ENCODE results near the gene IRF2BP2. TPM values are rescaled to one million over a fixed set of nuclear protein-coding genes. Genes with fewer than 3 reads are reported as not detected.

Gene IRF2BP2
- total and polyA plus RNA-seq, 2 of the 13 experiments (the other 11 are each of a cell fraction or from before 2014, with no cell fraction given): 140 to 147 TPM

DNA sequence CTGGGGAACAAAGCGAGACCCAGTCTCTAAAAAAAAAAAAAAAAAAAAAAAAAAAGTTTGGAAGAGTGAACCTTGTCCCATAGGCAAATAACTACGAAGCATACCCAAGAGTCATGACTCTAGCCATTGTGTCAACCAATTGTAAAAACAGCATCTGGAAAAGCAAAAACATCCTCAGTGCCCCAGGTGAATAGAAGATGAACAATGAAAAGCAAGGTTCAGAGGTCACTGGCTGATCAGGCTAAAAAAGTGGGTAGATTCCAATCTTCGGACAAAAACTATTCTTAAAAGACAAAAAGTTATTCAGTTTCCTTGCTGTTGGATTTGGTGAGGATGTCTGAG lies 11.1 kb upstream of the IRF2BP2 start (continued):
- TF ChIP-seq, protein P1, sequence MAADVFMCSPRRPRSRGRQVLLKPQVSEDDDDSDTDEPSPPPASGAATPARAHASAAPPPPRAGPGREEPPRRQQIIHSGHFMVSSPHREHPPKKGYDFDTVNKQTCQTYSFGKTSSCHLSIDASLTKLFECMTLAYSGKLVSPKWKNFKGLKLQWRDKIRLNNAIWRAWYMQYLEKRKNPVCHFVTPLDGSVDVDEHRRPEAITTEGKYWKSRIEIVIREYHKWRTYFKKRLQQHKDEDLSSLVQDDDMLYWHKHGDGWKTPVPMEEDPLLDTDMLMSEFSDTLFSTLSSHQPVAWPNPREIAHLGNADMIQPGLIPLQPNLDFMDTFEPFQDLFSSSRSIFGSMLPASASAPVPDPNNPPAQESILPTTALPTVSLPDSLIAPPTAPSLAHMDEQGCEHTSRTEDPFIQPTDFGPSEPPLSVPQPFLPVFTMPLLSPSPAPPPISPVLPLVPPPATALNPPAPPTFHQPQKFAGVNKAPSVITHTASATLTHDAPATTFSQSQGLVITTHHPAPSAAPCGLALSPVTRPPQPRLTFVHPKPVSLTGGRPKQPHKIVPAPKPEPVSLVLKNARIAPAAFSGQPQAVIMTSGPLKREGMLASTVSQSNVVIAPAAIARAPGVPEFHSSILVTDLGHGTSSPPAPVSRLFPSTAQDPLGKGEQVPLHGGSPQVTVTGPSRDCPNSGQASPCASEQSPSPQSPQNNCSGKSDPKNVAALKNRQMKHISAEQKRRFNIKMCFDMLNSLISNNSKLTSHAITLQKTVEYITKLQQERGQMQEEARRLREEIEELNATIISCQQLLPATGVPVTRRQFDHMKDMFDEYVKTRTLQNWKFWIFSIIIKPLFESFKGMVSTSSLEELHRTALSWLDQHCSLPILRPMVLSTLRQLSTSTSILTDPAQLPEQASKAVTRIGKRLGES (CRISPR knock-in tag; IDR thresholded peaks at IDR 0.05; ENCODE audit: borderline replicate concordance): no peak
- TF ChIP-seq JDP2 (CRISPR knock-in tag; IDR thresholded peaks at IDR 0.05; ENCODE audit: borderline replicate concordance) (no peak; the same call in 1 of the 2 replicates), CREB1 (IDR thresholded peaks at IDR 0.05) (no peak), CREB1 (CRISPR knock-in tag; IDR thresholded peaks at IDR 0.05) (peak; percentile 65), RFXAP (CRISPR knock-in tag; IDR thresholded peaks at IDR 0.05; ENCODE audit: borderline replicate concordance) (no peak), ASH2L (IDR thresholded peaks at IDR 0.05; ENCODE audit: insufficient read length, low read depth, low read length) (peak; percentile 49), HNF4A (CRISPR knock-in tag; IDR thresholded peaks at IDR 0.05) (peak; percentile 92), ZNF558 (CRISPR knock-in tag; IDR thresholded peaks at IDR 0.05; ENCODE audit: borderline replicate concordance) (no peak), MED13 (CRISPR knock-in tag; IDR thresholded peaks at IDR 0.05) (no peak; the same call in 1 of the 2 replicates), CCDC6 (CRISPR knock-in tag; IDR thresholded peaks at IDR 0.05) (no peak), SIX4 (CRISPR knock-in tag; IDR thresholded peaks at IDR 0.05) (peak; percentile 67; the same call in 1 of the 2 replicates), CAMTA2 (CRISPR knock-in tag; IDR thresholded peaks at IDR 0.05; ENCODE audit: borderline replicate concordance) (no peak), TOE1 (CRISPR knock-in tag; IDR thresholded peaks at IDR 0.05) (no peak), MYNN (CRISPR knock-in tag; IDR thresholded peaks at IDR 0.05; ENCODE audit: low read depth) (no peak), FOXA1 (IDR thresholded peaks at IDR 0.05) (no peak), FOXA1 (CRISPR knock-in tag; IDR thresholded peaks at IDR 0.05) (peak; percentile 53; the same call in 1 of the 2 replicates), RFX5 (IDR thresholded peaks at IDR 0.05; ENCODE audit: low read depth, low read length) (no peak), GFI1 (CRISPR knock-in tag; IDR thresholded peaks at IDR 0.05; ENCODE audit: borderline replicate concordance) (0 out of 2 replicates have a peak, but pooled peaks have one; percentile 35), ARNTL (CRISPR knock-in tag; IDR thresholded peaks at IDR 0.05) (no peak)
- TF ChIP-seq, protein P2, sequence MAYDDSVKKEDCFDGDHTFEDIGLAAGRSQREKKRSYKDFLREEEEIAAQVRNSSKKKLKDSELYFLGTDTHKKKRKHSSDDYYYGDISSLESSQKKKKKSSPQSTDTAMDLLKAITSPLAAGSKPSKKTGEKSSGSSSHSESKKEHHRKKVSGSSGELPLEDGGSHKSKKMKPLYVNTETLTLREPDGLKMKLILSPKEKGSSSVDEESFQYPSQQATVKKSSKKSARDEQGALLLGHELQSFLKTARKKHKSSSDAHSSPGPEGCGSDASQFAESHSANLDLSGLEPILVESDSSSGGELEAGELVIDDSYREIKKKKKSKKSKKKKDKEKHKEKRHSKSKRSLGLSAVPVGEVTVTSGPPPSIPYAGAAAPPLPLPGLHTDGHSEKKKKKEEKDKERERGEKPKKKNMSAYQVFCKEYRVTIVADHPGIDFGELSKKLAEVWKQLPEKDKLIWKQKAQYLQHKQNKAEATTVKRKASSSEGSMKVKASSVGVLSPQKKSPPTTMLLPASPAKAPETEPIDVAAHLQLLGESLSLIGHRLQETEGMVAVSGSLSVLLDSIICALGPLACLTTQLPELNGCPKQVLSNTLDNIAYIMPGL (CRISPR knock-in tag; IDR thresholded peaks at IDR 0.05; ENCODE audit: borderline replicate concordance in 1 of 2, low read depth in 1 of 2): no peak
- TF ChIP-seq, protein P3, sequence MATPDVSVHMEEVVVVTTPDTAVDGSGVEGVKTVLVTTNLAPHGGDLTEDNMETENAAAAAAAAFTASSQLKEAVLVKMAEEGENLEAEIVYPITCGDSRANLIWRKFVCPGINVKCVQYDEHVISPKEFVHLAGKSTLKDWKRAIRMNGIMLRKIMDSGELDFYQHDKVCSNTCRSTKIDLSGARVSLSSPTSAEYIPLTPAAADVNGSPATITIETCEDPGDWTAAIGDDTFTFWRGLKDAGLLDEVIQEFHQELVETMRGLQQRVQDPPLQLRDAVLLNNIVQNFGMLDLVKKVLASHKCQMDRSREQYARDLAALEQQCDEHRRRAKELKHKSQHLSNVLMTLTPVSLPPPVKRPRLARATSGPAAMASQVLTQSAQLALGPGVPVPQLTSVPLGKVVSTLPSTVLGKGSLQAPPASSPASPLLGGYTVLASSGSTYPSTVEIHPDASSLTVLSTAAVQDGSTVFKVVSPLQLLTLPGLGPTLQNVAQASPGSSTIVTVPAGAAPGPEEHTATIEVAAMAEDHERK (CRISPR knock-in tag; IDR thresholded peaks at IDR 0.05; ENCODE audit: low read depth): no peak
- TF ChIP-seq, protein P4, sequence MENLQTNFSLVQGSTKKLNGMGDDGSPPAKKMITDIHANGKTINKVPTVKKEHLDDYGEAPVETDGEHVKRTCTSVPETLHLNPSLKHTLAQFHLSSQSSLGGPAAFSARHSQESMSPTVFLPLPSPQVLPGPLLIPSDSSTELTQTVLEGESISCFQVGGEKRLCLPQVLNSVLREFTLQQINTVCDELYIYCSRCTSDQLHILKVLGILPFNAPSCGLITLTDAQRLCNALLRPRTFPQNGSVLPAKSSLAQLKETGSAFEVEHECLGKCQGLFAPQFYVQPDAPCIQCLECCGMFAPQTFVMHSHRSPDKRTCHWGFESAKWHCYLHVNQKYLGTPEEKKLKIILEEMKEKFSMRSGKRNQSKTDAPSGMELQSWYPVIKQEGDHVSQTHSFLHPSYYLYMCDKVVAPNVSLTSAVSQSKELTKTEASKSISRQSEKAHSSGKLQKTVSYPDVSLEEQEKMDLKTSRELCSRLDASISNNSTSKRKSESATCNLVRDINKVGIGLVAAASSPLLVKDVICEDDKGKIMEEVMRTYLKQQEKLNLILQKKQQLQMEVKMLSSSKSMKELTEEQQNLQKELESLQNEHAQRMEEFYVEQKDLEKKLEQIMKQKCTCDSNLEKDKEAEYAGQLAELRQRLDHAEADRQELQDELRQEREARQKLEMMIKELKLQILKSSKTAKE (CRISPR knock-in tag; IDR thresholded peaks at IDR 0.05; ENCODE audit: borderline replicate concordance): peak; percentile 42; the same call in 1 of the 2 replicates

Measured in HepG2 (cell line).